Measurements from ENCODE around the gene B3GNT5. TPM values are rescaled to one million over a fixed set of nuclear protein-coding genes. Genes with fewer than 3 reads are reported as not detected.

B3GNT5 gene
- total and polyA plus RNA-seq, 10 of the 15 experiments (the other 5 are each of a cell fraction or from before 2014, with no cell fraction given), result 0.24 to 1.1 (median 0.48) TPM

- H3K4me2 ChIP-seq (ENCODE audit: control insufficient read depth, insufficient read depth), result no peak overlapping the region
- H3K36me3 ChIP-seq (ENCODE audit: control insufficient read depth in 2 of 2, insufficient read depth in 2 of 2, low read length in 1 of 2), result no peaks in the 10 kb centered on the region
- no peaks in the 10 kb centered on the region for H4K20me1 ChIP-seq (ENCODE audit: control insufficient read depth, insufficient read depth)
- TF ChIP-seq SRF (IDR thresholded peaks at IDR 0.05; ENCODE audit: low read depth in 2 of 2, low read length in 2 of 2) (no peak), EGR1 (IDR thresholded peaks at IDR 0.05; ENCODE audit: borderline replicate concordance in 1 of 2, low read depth in 2 of 2, low read length in 2 of 2) (no peak), EP300 (IDR thresholded peaks at IDR 0.05; ENCODE audit: borderline replicate concordance in 1 of 2, control insufficient read depth in 1 of 2, low read depth in 2 of 2, low read length in 2 of 2) (no peak), SIN3A (IDR thresholded peaks at IDR 0.05; ENCODE audit: low read depth, low read length) (no peak), ZBTB40 (IDR thresholded peaks at IDR 0.05; ENCODE audit: borderline replicate concordance) (no peak), RCOR1 (conservative IDR thresholded peaks at IDR 0.05; ENCODE audit: low read depth, low read length) (no peak), TCF3 (IDR thresholded peaks at IDR 0.05; ENCODE audit: borderline replicate concordance, insufficient read depth, low read depth, low read length) (no peak), ZZZ3 (IDR thresholded peaks at IDR 0.05; ENCODE audit: control insufficient read depth, insufficient read length, low read depth) (no peak), NR2F1 (conservative IDR thresholded peaks at IDR 0.05) (no peak), POLR2AphosphoS2 (IDR thresholded peaks at IDR 0.05; ENCODE audit: low read depth, low read length) (no peak), MEF2B (IDR thresholded peaks at IDR 0.05; ENCODE audit: partially characterized antibody, poor library complexity, severe bottlenecking) (no peak)
- DNase-seq (ENCODE audit: low read depth, low spot score) (no peak), FAIRE-seq (no peak), ATAC-seq (no peak)
- H3K9ac ChIP-seq (ENCODE audit: control insufficient read depth, insufficient read depth, low read length), result no peak overlapping the region
- 83% methylated on average over 13 of the region's 13 CpGs for WGBS (ENCODE audit: insufficient coverage, insufficient replicate concordance, low lambda C conversion rate, missing lambda C conversion rate)
- BruUV-seq (replicated peaks), result no TSS peak
- no peak overlapping the region for H3K27ac ChIP-seq (ENCODE audit: control insufficient read depth, insufficient read depth)
- SMC1A ChIA-PET (ENCODE audit: uncharacterized antibody, unreplicated experiment), result no interaction called here
- H3K4me3 ChIP-seq, result no peak overlapping the region
- RAD21 ChIA-PET (ENCODE audit: unreplicated experiment), result interaction anchor here (0.6 kb wide), 1 partner anchor 37 kb away, joined by 3 read pairs; no protein-coding TSS in a partner anchor
- POLR2A ChIA-PET, result no interaction called here
- H3K79me2 ChIP-seq (ENCODE audit: control insufficient read depth, insufficient read depth, low read length), result no peaks in the 10 kb centered on the region
- intact Hi-C loops (cut with micrococcal nuclease; ENCODE audit: unreplicated experiment) (no loop called here), in situ Hi-C loops (cut with MboI) (no loop called here)
- CTCF ChIA-PET, result no interaction called here
- H3K4me1 ChIP-seq (ENCODE audit: control insufficient read depth, insufficient read depth, low read length), result no peaks in the 10 kb centered on the region
- no peaks in the 10 kb centered on the region for H3K9me3 ChIP-seq (replicated peaks; ENCODE audit: control insufficient read depth, insufficient read depth, low read length)
- H2AFZ ChIP-seq (ENCODE audit: control insufficient read depth, low read depth, low read length), result no peak overlapping the region
- H3K27me3 ChIP-seq (replicated peaks in 1 of 2; ENCODE audit: control insufficient read depth in 2 of 2, insufficient read depth in 2 of 2, low read length in 1 of 2), result peaks cover 0 to under 1% of the 10 kb centered on the region in 2 experiments; a peak in 2 of 4 replicates
Observed at GRCh38 chr3:183269345-183269744, 16.3 kb downstream of the B3GNT5 start.
